GM10847 (cell line): ENCODE measurements around the gene MTCL3.

Experiments used
- POLR2A ChIP-seq: IDR thresholded peaks from 2 replicates; pipeline ENCODE4 v1.6.1; 2011; ENCODE audit not compliant: insufficient read length; ENCODE audit errors: extremely low read depth

Gene MTCL3

DNA sequence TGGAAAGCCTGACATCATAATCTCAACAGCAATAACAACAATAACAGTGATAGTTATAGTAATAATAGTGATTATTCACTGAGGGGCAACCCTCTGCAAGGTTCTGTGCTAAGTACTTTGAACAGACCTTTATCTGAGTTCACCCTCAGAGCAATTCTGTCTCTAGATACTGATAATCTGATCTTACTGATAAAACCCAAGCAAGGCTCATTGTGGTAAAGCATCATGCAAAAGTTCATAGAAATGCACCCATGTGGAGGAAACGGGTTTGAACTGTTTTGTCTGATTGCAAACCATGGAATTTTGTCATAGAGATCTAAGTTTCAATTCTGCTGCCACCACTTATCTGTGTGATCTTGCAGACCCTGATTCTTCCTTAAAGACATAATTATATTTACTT, 58.7 kb downstream of the MTCL3 start:
- no peak for TF ChIP-seq POLR2A

DNA sequence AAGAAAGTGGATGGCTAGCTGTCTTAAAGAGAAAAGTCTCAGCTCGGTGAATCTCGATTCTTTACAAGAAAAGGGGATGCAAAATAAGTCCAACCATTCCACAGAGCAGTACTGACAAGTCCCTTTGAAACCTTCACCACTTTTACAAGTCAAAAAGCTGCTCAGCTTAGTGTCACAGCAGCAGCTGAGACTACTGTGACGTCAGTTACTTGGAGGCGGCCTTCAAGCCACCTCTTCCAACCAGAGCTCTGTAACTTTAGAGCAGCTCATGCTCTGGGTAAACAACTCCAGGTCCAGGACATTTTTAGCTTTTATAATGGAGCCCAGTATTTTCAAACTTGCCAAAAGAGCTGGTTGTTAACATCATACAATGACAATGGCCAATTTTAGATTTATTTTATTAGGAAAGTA, 59.9 kb downstream of the MTCL3 start, which contains the start of gene KIAA0408:
KIAA0408 (minus strand) TSS at position 159 of the 411 bp plus-strand sequence. CDS start 5,408 bp downstream, outside the sequence.
- TF ChIP-seq POLR2A: no peak

DNA sequence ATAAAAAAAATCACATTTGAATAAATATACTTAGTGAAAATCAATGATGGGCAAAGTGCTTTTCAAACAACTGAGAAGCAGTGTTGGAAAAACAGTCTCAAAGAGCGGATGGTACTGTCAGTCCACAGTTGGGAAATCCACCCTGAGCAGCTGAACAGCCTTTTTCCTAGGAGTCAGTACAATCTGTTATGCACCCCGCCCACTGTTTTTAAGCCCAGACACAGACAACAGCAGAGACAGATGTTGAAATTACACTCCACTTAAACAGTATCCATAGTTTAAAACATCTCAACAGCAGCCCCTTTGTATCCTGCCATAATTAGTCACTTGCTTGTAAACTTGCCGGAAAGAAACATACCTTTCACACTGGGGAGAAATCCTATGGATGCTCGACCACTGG, 60.3 kb downstream of the MTCL3 start:
- no peak for TF ChIP-seq POLR2A

DNA sequence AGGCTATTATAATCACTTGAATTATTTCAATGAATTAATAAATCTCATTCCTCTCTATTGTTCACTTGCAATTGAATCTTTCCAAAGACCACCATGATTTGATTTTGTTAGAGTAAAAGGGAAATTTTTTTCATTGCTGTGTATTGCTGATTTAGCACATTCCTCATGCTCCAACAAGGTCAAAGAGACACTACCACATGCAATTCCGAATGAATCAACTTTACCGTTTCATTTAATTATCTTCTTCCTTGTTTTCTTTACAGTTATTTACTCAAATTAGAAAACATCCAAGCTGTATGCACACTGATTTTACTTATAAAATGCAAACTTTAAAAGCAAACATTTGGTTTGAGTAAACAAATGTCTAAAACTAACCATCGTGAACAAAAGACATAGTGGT, 60.9 kb downstream of the MTCL3 start:
- TF ChIP-seq POLR2A: no peak

DNA sequence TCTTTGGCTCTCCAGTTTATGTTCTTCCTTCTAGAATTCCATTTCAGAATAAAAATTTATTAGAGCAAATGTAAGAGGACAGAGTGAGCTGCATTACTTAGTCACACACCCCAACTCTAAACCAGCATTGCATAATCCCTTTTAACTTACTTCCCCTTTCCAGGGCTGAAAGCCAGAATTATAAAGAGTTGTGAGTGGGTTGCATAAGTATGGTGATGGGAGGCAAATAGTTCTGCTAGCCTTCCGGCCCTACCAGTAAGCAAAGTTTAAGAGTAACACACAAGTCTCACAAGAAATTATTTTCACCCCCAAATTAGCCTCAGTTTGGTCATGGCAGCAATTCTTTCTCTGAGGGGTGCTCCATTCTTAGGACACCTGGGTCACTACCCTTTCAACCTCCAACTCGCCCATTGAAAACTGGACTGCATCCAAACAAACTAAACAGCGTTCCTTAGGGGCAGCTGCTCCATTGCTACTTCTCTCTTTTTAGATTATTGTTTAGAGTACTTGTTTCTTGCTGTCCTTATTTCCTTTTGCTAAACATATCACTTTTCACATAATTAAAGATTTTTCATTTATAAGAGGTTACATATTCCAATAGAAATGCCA, 61.6 kb downstream of the MTCL3 start:
- TF ChIP-seq POLR2A: no peak

DNA sequence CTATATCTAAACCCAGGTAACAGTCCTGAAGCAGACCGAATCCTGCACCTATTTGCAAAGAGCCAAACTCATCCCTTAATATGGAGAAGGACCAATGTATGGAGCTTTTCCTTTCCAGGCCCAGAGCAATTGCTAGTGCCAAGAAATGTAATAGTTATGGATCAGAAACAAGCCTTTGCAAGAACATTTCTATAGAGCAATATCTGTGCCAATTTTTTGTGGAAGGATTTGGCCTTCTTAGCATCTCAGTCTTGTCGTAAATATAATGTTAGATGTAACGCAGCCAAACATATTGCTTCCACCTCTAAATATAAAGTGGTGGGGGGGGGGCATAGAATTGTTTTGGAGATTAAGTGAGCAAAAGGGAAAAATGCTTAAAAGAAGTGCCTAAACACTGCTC, 62.7 kb downstream of the MTCL3 start:
- no peak for TF ChIP-seq POLR2A

DNA sequence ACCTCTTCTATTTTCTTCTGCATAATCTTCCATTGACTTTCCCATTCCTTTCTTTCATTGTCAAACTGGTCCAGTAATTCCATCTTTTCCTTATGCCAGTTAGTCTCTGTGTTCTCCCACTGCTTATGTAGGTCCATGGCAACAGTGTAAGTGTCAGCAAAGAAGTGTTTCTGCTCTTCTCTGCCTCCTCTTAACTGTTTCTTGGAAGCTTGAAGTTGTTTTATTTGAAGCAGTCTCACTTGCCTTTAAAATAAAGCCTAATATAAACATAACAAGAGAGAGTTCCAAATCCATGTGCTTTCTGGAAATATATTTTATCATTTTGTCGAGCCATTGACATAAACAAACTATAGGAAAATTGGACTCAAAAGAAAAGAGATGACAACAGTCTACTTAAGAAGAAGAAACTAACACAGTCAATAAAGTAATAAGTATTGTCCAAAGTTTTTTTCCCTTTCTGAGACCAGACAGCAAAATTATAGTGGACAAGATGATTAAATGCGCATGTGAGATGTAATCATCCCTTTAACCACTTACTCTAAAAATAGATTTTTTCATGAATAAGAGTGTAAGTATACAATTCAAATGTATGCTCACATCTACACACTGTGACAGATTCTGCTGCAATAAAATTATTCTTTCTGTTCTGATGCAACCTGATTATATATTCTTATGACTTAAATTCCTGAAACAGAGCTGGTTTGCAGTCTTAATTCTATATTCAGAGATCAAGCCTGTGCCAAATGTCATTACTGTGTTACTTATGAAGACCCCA, 65.1 kb downstream of the MTCL3 start:
- no peak for TF ChIP-seq POLR2A

DNA sequence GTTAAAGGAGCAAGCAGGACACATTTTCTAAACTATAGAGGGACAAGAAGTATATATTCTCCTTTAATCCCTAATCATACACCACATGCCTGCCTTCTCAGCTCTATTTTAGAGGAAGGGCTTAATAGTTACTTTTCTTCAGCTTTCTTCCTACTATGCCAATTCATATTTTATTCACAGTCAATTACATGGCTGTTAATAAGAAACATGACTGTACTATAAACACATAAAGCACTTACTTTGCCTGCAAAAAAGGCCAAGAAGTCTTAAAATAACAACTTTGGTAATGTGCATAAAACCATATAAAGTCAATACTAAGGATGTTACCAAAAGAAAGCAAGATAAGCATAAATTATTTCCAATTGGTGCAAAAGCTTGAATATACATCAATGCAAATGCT, 66.3 kb downstream of the MTCL3 start:
- no peak for TF ChIP-seq POLR2A

DNA sequence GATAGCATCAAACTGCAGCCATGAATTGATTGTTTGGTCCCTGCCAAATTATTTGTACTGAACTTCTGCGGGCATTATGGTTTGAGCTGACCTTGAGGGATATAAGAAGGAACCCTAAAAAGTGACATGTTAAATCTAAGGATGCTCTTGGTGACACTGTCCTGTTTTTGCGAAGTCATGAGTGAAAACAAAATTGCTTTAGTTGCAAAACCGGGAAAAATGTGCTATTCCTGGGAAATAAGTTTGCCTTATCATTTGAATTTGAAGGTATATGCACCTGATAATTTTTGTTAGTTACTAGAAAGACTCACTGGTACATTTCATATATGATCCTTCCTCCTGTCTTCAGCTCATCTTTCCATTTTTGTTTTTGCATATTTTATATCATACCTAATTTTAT, 67.7 kb downstream of the MTCL3 start:
- TF ChIP-seq POLR2A: no peak

DNA sequence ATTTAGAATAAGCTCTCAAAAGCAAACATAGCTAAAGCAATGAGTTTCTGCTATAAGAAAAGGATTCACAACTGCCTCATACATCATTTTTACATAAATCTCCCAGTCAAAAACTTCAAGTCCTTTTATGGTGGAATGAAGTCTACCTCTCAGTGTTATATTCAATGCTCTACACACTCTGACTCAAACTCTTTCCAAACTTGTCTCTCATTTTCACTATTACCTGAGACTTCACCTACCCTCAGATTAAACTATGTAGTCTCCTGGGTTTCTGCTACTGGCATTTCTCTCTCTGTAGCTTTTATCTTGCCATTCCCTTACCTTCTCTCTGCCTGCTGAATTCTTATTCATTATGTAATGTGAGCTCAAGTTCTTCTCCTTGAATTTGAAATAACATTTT, 71.4 kb downstream of the MTCL3 start:
- no peak for TF ChIP-seq POLR2A

DNA sequence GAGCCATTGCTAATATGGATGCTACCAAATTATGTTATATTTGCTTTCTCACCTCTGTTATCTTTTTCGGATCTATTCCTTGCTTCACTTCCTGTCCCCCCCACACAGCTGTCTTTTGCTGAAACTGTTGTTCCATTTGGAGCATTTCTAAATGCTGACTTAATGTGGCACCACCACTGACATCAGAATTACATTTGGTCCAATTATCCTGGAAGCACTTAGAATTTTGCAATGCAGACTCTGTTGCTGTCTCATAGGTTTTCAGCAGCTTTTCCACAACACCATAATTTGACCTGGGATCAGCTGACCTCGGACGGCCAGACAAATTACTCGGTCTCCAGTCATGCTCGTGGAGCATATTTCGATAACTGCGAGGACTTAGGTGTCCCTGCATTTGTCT, 72.8 kb downstream of the MTCL3 start:
- no peak for TF ChIP-seq POLR2A

DNA sequence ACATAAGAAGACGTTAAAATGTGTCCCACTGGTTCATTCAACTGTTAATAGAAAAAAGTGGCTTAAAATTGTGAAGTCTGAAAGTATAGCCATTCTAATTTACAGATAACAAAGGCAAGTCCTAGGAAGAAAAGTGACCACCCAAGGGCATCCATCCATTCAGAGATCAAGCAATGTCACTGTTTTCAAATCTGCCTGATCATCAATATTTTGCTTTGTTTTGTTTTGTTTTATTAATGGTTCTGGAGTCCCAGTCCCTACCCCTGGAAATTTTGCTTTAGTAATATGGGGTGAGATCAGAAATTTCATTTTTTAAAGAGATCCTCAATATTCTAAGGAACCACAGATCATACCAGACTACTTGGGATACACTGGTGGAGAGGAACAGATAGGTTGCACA, 77.3 kb downstream of the MTCL3 start:
- TF ChIP-seq POLR2A: no peak

DNA sequence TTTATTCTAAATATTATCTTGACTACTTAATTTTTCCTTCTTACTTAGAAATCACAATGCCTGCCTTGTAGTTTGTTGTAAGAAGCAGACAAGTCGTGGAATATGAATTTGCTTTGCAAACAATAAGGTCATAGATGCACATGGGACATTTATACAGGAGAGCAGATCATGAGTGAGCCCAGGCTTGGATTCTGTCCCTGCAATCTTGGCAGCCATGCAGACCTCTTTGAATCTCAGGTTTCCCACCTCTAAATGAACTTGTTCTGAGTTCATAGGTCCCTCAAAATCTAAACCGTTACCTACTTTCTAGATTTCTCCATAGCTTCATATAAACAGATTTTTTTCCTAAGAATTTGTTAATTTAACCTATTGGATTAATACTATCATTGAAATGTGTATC, 79.4 kb downstream of the MTCL3 start:
- no peak for TF ChIP-seq POLR2A

DNA sequence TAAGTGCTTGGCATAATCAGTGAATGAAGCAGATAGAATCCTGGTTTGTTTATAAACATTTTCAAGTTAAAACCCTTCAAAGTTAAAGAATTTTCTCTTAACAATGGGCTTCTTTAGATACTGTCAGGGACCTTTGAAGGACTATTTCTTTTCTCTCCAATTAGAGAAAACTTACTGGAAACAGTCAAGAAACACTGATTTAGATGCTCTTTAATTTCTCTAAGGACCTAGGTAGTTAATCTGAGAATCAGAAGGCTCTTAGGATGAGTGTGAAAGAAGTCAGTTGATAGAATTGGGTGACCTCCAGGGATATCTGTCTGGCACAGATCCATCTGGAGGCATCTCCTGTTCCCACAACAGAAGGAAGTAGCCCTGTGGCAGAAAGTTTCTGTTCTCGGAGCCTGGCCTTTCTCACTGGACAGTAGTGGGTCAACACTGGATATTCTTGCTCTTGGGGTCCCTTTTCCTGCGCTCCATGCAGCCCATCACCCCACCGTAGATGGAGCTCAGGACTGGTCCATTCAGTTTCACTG, 82.5 kb downstream of the MTCL3 start:
- TF ChIP-seq POLR2A: no peak

DNA sequence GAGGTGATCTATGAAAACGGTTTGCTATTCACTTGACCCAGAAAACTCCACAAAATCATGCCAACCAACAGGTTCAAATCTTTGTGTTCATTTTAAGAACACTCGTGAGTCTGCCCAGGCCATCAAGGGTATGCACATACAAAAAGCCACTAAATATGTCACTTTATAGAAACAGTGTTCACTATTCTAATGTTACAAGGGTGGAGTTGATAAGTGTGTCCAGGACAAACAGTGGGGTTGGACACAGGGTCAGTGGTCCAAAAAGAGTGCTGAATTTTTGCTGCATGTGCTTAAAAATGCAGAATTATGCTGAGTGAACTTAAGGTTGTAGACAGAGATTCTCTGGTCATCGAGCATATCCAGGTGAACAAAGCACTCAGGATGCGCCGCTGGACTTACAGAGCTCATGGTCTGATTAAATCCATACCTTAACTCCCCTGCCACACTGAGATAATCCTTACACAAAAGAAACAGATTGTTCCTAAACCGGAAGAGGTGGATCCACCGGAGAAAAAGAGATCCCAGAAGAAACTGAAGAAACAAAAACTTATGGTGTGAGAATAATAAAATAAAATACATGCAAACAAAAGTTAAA, 83.4 kb downstream of the MTCL3 start:
- no peak for TF ChIP-seq POLR2A

DNA sequence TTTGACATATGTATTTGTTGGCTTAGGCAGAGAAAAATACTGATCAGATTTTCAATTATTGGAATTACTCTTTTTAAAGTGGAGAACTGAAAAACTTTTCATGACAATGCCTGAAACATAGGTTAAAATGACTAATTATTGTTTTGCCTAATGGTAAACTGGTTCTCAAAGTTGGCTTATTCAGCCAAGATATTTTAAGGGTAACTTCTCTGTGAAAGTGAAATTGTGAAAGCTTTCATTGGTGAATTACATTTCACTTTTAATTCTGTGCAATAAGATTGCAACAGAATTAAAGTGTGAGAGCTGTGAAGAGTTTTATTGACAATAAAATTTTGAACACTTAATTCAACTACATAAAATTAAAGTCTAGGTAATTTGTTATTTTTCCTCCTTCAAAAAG, 84.5 kb downstream of the MTCL3 start:
- TF ChIP-seq POLR2A: no peak
